NCI-H2081 treated with DMSO at 0.1 percent for 48 hours (cell line): ENCODE measurements around the gene VWCE.

ENCODE experiments used
- DNase-seq: peaks from one replicate; lab custom pipeline; 2025; lab: John Stamatoyannopoulos, UW

VWCE gene, protein sequence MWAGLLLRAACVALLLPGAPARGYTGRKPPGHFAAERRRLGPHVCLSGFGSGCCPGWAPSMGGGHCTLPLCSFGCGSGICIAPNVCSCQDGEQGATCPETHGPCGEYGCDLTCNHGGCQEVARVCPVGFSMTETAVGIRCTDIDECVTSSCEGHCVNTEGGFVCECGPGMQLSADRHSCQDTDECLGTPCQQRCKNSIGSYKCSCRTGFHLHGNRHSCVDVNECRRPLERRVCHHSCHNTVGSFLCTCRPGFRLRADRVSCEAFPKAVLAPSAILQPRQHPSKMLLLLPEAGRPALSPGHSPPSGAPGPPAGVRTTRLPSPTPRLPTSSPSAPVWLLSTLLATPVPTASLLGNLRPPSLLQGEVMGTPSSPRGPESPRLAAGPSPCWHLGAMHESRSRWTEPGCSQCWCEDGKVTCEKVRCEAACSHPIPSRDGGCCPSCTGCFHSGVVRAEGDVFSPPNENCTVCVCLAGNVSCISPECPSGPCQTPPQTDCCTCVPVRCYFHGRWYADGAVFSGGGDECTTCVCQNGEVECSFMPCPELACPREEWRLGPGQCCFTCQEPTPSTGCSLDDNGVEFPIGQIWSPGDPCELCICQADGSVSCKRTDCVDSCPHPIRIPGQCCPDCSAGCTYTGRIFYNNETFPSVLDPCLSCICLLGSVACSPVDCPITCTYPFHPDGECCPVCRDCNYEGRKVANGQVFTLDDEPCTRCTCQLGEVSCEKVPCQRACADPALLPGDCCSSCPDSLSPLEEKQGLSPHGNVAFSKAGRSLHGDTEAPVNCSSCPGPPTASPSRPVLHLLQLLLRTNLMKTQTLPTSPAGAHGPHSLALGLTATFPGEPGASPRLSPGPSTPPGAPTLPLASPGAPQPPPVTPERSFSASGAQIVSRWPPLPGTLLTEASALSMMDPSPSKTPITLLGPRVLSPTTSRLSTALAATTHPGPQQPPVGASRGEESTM

DNA sequence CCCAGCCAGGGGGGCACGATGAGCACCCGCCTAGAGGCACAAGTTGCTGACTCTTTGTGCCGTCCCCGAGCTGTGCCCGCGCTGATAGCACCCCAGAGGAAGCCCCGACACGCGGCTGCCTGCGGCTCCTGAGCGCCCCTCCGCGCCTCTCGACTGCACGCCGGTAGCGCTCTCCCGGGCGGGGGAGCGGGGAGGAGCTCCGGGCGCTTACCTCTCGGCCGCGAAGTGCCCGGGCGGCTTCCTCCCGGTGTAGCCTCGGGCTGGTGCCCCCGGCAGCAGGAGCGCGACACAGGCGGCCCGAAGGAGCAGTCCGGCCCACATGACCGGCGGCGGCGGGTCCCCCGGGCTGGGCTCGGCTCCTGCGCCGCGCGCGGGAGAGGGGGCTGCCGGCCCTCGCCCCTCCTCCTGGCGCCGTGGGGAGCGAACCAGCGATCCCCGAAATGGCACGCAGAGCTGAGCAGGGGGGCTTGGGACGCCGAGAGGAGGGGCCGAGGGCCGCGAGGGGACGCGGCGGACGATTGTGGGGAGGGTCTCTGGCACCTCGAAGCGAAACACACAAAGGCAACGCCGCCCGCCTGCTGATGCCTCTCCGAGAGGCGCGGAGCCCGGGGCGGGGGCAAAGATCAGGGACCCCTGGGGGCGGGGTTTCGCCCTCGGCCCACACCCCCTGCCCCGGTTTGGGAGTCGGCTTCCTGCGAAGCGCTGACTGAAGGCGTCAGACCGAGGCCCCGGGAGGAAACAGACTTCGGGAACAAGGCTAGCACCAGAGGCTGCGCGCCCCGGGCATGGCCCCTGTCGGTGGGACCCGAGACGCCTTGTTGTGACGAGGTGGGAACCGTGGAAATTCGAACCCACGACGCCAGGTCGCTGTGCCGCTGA lies at the start of gene VWCE:
Gene VWCE, minus strand, starts transcription at position 600 of the 879 bp plus-strand sequence. Its CDS starts 279 bp downstream, at position 321.
- DNase-seq = peak; percentile 8

DNA sequence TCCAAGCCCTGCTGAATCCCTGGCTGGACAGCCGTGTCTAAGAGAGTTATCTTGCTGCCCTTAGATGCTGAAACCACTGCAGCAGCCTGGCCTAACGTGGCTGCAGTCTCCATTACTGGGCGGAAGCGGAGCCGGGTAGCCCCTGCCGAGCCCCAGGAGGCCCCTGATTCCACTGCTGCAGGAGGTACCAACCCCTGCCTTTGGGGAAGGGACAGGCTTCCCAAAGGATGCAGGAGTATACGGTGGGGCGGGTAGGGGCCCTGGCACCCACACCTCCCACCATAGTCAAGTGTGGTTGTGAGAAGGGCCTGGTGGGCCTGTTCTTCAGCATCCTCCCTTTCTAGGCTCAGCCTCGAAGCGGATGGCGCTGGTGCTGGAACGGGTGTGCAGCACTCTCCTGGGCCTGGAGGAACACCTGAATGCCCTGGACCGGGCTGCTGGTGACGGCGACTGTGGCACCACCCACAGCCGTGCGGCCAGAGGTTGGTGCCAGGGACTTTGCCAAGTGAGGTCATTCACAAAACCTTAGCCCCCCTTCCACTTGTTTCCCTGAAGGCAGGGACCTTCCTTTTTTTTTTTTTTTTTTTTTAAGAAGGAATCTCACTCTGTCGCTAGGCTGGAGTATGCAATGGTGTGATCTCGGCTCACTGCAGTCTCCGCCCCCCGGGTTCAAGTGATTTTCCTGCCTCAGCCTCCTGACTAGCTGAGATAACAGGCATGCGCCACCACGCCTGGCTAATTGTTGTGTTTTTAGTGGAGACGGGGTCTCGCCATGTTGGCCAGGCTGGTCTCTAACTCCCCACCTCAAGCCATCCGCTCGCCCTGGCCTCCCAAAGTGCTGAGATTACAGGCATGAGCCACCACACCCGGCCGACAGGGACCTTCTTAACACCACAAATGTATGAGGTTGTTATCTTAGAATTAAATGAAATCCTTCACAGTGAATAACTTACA lies 49.0 kb upstream of the VWCE start:
- DNase-seq = no peak

DNA sequence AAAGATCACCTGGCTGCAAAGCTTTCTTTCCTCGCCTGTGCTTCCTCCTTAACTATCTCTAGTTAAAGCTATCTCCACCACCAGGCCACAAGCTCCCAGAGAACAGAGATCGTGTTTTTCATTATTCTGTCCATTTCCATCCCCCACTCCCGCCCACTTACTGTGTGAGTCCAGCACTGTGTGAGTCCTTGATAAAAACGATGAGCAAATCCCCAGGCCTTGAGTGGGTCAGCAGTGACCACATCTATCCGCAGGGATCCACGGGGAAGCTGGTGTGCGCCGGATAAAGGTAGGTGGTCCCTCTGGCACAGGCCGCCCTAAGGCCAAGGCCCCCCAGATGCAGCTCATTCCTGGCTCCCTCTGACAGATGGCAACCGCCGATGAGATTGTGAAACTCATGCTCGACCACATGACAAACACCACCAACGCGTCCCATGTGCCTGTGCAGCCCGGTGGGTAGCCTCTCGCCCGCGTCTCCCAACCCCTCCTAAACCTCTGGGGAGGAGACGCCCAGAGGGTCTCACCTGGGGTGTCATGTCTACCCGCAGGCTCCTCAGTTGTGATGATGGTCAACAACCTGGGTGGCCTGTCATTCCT lies 47.2 kb upstream of the VWCE start:
- no peak for DNase-seq

DNA sequence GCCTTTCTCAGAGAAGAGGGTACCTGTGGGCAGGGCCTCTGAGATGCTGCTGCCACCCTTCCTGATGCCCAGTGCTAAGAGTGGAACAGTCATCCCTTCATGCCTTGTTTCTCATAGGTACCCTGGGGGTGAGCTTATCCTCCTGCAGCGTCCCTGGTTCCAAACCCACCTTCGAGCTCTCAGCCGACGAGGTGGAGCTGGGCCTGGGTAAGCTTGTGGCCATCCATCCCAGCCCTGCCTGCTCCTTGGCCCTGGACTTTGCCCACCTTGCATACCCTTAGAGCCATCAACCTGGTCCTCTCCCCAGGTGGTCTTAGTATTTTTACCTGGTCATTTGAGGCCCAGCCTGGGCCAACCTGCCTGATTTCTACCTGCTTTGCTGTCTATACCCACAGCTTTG lies 46.6 kb upstream of the VWCE start:
- DNase-seq = no peak

DNA sequence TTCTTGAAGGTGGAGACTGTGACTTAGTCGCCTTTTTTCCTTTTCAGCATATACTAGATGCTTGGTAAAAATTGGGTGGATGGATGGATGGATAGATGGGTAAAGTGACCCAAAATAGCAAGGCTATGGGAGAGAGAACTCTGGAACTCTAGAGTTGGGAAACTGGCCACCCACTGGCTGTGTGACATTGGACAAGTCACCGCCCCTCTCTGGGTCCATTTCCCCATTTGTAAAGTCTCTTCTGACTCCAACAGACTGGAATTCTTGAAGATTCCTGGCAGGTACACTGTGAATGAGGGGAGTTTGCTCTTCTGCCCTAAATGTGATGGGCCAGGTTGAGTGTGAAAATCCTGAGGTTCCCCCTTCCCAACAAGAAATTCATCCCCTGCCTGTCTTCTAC lies 45.9 kb upstream of the VWCE start:
- no peak for DNase-seq

DNA sequence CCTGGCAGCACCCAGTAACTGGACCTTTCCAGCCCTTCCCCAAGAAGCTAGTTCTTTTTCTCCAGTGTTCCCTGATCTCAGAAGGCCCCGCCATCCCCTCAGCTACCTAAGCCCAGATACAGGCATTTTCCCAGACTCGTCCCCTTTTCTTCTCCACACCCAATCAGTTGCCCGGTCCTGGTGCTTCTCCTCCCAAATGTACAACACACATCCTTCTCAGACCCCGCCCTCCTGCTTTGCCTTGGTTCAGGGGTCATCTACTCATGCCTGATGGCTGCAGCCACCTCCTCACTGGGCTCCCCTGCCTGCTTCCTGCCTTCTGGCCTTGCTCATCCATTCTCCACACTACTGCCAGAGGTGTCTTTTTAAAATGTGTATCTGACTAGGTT lies 44.4 kb upstream of the VWCE start:
- DNase-seq = no peak

DNA sequence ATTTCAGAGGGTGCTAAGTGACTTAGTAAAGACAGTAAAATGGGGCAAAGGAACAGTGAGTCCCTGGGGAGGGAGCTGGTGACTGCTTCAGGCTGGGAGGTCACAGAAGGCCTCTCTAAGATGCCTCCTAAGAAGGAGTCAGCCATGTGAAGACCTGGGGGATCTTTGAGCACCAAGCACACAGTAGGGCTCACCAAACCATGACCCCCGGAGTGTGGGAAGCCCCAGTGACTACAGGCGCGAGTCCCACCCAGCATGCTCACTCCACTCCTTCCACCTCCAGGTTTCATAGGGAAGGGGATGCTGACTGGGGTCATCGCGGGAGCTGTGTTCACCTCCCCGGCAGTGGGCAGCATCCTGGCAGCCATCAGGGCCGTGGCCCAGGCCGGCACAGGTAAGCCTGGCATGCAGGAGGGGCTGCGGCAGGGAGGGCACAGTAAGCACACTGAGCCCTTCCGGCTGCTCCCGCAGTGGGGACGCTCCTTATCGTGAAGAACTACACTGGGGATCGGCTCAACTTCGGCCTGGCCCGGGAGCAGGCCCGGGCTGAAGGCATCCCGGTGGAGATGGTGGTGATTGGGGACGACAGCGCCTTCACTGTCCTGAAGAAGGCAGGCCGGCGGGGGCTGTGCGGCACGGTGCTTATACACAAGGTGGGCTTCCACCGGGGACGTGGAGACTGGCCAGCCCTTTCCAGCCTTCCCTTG lies 43.8 kb upstream of the VWCE start:
- no peak for DNase-seq

DNA sequence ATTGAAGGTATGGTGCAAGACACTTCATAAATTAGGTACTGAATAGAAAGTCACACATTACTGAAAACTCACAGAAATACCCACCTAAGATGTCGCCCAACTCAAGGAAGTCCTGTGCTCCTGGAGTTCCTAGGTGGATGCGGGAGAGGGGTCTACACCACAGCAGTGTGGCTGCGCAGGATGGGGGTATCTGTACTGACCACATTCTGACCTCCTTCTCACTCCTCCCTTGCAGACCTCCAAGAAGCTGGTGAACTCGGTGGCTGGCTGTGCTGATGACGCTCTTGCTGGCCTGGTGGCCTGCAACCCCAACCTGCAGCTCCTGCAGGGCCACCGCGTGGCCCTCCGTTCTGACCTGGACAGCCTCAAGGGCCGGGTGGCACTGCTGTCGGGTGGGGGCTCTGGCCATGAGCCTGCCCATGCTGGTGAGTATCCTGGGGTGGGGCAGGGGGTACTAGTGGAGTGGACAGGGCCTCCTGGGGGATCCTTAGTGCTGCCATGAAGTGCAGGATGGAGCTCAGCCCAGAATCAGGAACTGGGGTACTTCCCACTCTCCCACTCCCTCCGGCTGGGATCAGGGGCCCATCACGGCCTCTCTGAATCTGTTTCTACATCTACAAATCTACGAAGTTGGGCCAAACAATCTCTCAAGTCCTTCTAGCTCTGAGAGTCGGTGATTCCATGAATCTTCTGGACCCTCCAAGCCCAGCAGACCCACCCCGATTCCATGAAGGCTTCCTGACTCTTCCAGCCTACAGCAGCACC lies 42.8 kb upstream of the VWCE start:
- no peak for DNase-seq

DNA sequence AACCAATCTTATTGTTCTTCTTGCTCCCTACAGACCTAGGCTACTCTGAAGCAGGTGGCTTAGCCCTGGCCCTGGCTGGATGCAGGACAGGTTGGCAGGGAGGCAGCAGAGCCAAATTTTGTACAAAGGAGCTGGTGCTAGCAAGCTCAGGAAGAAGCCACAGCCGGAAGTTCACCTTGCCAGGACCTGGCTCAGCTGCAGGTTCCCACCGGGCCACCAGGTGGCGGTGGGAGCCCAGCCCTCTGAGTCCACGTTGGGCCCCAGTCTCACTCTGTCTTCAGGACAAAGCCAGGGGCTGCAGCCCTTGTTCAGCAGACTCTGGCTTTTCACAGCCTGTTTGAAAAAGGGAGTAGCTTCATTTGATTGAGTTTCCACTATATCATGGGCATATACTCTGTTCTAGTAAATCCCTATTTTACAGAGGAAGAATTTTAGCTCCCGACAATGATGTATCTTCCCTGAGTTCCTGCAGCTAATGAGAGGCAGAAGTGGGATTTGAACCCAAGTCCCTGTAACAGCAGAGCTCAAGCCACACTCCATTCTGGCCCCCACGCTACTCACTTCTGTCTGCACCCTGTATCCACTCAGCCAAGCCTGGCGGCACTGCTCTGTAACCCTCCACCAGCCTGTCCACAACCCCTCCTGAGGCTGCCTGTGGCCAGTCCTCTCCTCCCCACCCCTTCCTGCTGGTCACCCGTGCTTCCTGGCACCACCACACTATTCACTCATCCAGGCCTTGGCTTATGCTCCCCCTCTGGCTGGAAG lies 41.2 kb upstream of the VWCE start:
- DNase-seq = peak; percentile 72

DNA sequence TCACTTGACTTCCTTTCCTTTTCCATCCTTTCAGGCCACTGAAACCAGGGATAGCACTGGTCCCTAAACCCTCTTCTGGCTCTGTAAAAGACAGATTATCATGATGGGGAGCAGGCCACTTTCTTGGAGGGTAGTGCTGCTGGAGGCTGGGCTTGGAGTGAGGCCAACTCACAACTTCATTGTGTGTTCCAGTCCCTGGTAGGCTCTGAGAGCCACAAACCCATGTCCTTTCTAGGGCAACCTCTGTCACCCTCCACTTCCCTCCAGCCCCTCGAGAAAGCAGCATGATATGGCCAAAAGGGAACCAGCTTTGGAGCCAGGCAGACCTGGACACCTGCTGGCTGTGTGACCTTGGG lies 40.2 kb upstream of the VWCE start:
- no peak for DNase-seq

DNA sequence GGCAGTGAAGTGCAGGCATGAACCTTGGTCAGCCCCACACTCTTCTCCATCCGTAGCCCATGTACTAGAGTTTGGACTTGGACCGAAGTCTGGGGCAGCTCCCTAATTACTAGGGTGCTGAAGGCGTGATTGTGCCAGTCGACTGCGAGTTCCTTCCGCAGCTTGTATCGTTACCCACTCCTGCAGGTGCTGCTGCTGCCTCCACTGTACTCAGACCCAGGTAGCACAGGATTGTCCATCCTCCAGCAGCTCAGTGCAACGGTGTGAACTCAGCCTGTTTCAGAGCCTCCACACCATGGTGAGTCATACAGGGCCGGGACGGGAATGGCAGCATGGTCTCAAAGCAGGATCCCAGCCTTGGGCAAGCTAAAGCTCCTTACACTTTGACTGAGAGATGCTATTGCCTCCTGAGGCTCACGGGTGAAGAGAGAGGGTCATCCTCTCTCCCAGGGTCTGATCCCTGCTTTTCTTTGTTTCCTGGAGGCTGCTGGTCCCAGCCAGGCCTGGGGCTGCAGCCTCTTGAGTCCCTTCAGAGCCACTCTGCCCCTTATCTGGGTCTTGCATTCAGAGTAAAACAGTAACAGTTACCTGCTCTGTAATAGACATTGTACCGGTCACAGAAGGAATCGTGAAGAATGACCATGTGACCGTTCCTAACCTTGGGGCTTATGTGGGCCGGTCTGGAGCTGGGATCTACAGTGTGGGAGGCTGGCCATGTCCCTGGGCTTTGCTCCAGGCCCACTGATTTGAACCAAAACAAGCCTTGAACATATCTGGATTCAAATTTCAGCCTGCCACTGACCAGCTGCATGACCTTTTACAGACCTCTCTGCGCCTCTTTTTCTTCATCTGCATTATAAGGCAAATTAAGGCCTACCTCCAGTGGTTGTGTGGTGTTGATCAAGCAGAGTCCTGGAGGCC lies 39.6 kb upstream of the VWCE start:
- DNase-seq = no peak

DNA sequence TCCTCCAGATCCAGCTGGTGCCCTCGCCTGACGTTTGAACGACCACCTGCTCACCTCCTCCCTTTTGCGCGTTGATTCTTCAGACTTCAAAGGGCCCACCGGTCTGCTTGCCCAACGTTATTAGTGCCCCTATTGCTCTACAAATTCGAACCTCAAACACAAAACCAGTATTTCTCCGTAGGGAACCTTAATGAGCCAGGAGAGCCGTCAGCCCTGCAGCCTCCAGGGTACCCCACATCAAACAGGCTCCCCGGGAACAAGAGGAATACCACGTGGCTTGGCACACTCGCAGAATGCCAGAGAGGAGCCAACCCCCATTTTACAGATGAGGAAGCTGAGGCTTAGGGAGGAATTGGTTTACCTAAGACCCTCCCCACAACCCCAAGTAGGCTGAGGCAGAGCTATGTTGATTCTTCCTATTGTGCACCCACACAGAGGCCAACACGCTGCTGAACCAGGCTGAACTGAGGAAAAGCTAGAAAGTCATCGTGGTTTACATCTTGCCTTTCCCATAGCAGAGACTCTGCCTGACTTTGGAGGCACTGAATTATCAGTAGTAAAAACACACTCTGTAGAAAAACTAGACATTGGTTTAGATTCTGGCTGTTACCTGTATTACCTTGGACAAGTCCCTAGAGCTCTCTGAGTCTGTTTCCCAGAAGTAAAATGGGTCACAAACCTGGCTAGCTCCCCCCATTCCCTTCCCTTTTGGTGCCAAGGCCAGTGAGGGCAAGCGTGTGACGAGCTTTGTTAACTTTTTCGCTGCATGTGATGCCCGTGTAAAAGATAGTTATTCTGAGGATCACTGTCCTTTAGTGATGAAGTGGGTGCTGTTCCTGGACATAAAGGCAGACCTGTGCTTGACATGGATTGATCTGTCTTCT lies 38.7 kb upstream of the VWCE start:
- no peak for DNase-seq

DNA sequence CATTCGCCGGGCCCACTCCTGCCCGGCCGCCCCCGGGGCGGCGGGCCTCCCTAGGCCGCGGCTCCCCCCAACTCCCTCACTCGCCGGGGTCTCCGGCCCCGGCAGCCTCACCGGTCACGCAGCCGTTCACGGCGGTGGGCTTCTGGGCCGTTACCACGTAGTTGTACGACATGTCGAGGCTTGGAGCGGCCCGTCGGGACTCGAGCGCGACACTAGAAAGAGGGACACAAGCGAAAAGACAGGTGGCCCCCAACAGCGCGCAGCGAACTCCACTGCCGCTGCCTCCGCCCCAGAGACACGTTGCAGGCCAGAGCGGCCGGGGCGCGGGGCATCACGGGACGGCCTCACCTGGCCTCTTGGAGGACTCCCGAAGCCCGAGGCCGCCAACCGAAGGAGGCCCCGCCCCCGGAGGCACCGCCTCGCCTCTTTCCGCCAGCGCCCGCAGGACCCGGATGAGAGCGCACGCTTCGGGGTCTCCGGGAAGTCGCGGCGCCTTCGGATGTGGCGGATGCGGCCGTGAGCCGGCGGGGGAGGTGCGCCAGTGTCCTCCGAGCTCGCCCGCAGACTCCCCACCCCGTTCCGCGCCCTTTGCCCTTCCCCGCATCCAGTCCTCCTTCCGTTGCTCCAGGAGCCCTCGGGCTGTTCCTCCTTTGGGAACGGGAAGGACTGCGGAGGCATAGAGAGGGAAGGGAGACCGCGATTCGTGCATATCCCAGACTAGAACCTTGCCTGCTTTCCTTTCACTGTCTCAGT lies 37.9 kb upstream of the VWCE start, which contains the start of the genes DDB1 and TKFC:
Gene DDB1, minus strand, starts transcription at position 309 of the 753 bp plus-strand sequence. Its CDS starts 137 bp downstream, at position 172.
Gene TKFC, plus strand, starts transcription at position 432 of the 753 bp plus-strand sequence. CDS start 1,501 bp downstream, outside the sequence.
- peak; percentile 63 for DNase-seq

DNA sequence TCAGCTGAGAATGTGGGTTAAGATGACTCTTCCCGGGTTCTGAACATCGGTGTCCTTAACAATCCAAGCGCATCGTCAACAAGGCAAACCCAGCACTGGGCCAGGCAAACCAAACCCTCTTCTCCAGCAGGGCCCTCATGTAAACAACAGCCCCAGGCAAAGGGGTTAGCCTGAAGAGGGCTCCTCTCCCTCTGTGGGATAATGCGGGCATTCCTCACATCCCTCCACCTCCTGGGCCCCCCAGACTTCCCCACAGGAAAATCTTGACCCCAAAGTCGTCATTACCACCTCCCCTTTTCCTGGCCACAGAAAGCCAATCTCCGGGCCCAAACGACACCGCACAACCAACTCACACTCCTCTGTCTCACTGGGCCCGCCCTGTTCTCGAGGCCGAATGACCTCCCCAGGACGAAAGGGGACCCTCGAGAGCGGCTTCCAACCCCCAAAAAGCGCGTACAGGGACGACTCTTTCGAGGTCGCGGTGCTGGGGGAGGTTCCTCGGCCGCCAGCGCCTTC lies 37.2 kb upstream of the VWCE start:
- DNase-seq = no peak

DNA sequence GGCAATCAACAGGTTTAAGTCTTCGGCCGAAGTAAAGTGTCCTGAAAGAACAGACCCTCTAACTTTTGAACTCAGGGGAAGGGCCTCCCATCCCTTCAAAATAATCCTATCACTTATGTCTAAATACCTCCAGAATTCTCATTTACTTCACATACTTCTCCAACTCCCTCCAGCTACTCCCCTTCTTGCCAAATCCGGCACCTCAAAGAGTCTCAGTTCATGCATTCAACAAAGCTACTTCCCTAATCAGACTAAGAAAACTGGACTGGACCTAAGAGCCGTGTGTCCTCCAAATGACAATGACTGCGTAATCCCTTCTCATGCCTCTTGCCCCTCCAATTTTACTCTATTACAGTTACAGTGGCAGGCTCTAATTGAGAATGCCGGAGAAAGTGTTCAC lies 36.5 kb upstream of the VWCE start:
- DNase-seq = no peak
